Fibroblast of mammary gland (primary cell): Measurements from ENCODE around the gene IGLON5.
A peak's percentile ranks its signal among the peaks of the same experiment; 100 is the strongest.

Source experiments
- DNase-seq: peaks from one replicate; pipeline ENCODE4 v3.0.0-alpha.2; 2010; ENCODE audit warnings: low read depth
- H3K4me3 ChIP-seq: 2 replicates; pipeline ENCODE4 v1.5.1; 2011; ENCODE audit warnings: low read depth, mild to moderate bottlenecking, low read length, moderate library complexity; ENCODE audit not compliant: control insufficient read depth
- TF ChIP-seq, protein P1 (sequence below): conservative IDR thresholded peaks from 2 replicates; pipeline ENCODE4 v1.5.1; 2011; ENCODE audit warnings: low read depth, low read length, inconsistent platforms; ENCODE audit not compliant: control insufficient read depth, insufficient read depth

Gene IGLON5

DNA sequence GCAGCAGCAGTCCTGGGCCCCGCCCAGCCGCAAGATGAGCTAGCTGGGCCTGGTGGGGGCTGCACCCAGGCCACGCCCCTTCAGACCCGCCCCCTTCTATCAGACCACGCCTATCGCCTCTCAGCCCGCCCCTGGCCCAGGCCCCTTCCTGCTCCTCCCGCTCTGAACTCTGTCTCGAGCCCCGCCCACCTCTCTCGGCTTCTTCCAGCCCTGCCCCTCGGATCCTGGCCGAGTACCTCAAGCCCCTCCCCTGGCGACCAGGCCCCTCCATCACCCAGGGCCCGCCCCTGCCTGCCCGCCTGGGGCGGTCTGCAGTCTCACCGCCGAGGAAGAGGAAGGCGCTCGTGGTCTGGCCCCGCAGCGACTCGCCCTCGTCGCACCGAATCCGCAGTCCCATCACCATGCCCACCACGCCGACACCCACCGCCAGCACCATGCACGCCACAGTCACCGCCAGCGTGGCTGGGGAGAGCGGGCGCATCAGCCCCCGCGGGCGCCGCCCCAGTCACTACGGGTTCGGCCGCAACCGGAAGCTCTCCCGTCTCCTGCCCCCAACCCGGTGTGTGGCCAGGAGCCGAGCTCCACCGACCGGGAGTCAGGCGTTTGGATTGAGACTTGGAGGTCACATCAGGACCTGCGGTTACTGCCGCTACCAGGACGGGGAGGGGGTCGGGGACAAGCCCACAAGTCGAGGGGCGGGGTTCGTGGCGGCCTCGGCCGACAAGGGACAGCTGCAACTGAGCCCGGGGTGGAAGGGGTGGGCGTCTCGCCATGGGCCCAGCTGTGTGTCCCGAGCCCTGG, 56.3 kb downstream of the IGLON5 start:
- TF ChIP-seq, protein P1, sequence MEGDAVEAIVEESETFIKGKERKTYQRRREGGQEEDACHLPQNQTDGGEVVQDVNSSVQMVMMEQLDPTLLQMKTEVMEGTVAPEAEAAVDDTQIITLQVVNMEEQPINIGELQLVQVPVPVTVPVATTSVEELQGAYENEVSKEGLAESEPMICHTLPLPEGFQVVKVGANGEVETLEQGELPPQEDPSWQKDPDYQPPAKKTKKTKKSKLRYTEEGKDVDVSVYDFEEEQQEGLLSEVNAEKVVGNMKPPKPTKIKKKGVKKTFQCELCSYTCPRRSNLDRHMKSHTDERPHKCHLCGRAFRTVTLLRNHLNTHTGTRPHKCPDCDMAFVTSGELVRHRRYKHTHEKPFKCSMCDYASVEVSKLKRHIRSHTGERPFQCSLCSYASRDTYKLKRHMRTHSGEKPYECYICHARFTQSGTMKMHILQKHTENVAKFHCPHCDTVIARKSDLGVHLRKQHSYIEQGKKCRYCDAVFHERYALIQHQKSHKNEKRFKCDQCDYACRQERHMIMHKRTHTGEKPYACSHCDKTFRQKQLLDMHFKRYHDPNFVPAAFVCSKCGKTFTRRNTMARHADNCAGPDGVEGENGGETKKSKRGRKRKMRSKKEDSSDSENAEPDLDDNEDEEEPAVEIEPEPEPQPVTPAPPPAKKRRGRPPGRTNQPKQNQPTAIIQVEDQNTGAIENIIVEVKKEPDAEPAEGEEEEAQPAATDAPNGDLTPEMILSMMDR: no peak
- peak; percentile 98 for DNase-seq
- peak overlapping the region; percentile 93 for H3K4me3 ChIP-seq

DNA sequence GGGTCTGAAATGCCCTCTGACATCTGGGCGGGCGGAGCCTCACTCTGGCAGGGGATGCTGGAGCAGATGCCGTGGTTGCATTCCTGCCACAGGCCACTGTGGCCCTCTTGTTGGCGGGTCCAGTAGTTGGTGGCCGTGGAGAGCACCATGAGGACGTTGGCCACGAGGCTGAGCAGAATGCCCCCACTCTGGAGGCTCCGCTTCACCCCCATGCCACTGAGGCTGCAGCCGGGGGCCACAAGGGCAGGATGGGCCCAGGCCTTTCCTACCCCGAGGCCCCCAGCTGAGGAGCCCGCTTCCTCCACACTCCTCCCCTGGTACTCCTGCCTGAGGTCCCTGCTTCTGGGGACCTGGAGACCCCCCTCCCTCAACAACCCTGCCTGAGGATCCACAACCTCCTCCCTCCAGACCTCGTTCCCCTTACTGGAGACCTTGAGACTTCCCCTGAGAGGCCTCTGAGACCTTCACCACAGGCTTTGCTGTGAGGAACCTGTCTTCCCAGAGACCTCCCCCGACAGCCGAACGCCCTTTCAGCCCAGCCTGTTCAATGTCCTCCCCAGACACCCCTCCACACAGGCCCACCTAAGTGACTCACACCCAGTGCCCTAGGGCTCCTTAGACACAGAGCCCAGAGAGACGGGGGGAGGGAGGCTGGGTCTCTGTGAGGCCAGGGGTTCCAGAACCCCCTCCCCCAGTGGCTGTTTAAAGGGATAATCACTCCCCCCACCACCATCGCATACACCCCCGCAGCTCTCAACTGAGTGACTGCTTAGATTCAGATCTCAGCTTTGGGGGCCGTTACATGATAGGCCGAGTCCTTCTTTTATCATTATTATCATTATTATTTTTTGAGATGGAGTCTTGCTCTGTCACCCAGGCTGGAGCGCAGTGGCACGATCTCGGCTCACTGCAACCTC, 57.2 kb downstream of the IGLON5 start, which contains the start of gene CLDND2:
Gene CLDND2 (minus strand): TSS at position 638 of the 917 bp plus-strand sequence. CDS start 426 bp downstream, at position 212.
- TF ChIP-seq, protein P1: no peak
- H3K4me3 ChIP-seq: peak within 1 kb of the TSS; percentile 67
- no peak for DNase-seq

DNA sequence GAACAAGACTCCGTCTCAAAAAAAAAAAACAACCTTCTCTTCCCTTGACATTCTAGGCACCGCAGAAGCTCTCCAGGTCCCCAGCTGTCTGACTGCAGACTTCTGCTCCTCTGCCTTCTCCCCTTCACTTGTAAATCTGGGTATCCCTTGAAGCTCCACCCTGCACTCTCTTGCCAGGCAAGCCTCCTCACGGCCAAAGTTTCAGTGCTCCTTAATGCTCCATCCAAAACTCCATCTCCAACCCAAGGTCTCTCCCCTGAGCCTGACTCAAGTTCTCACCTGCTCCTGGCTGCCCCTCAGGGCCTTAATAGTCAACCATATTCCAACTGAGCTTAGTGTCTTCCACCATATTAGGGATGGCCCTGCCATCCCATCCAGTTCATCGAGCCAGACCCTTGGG, 58.8 kb downstream of the IGLON5 start:
- DNase-seq: no peak
- TF ChIP-seq, protein P1: no peak
- H3K4me3 ChIP-seq: no peak overlapping the region

DNA sequence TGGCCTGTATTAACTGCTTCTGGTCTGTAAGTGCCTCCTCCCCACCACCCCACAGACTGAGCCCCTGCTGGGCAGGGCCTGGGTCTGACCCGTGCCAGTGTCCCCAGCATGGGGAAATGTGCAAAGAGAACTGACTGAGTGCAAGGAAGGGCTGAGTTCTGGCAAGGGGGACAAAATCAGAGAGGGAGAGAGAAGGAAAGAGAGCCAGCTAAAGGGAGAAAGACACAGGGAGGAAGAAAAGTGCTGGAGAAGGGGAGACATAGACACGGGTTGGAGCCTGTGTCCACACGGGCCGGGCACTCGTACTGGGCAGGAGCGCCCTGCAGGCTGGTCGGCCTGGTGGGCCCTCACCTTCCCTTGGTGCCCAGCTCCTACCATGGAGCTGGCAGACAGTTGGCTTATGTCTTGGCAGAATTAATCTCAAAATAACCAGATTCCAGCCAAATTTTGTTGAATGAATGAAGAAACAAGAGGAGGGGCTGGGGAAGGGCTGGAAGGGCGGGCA, 59.8 kb downstream of the IGLON5 start:
- no peak for DNase-seq
- no peak overlapping the region for H3K4me3 ChIP-seq
- TF ChIP-seq, protein P1: no peak

DNA sequence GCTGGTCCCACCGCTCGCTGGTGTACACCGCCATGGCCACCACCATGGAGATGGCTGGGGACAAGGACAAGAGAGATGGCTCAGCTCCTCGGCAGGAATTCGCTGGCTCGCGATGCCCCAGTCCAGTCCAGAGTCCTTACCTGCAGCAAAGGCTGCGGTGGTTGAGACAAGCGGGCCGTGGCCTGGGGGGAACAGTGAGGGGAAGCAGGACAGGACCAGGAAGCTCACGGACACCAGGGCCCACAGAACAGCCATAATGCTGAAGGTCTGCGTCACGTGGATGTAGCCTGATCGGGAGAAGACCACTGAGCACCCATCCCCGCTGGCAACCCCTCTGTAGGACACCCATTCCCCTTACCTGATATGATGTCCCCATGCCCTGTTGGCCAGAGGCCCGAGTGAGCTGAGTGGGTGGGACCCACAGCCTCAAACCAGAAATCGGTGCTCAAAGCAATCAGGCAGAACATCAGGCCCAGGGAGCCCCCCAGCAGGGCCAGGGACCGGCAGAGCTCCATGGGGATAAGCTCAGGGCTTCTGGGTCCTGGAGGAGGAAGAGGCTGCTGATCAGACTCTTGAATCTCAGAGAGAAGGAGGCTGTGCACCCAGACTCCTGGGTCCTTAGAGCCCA, 60.7 kb downstream of the IGLON5 start:
- no peak for DNase-seq
- TF ChIP-seq, protein P1: no peak
- no peak overlapping the region for H3K4me3 ChIP-seq

DNA sequence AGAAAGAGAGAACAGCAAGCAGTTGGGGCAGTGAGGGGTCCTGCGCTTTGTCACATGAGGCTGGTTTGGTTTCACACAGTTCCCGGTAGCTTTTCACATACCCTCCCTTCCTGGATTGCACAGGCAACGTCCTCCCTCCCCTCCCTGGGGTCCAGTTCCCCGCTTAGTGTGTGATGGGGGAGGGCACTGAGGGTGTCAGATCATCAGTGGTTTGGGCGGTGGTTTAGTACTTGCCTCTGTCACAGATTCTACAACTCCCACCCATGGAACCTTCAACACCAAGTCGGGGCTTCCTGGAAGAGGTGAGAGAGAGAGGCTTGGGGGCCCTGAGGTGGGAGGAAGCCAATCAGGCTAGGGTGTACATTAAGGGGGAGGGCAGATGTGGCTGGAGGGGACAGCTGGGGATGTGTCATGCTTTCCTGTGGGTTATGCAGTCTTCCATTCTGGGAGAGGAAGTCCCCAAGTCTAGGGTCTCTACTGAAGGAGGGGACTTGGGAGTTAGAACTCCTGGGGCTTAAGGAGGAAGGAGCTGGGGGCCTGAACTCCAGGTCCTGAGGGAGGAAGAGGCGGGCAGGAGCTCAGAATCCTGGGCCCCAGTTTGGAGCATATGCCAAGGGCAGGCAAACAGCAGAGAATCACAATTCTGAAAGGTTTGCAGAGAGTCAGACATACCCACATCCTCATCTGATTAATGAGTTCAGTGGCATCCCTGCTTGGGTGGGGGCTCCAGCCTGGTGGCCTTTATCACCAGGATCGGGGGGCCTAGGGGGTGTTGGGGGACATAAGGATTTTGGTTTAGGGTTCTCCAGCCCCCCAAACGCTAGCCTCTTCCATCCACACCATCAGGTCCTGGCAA, 61.4 kb downstream of the IGLON5 start, which contains the start of gene NKG7:
Gene NKG7 (minus strand): TSS at position 6 of the 856 bp plus-strand sequence. CDS start 119 bp downstream, outside the sequence.
- TF ChIP-seq, protein P1: no peak
- DNase-seq: no peak
- no peak within 1 kb of the TSS for H3K4me3 ChIP-seq
